GM06990 (cell line): ENCODE measurements around the gene SPATA19.

Experiments used
- DNase-seq: peaks from one replicate; pipeline ENCODE4 v3.0.0-alpha.2; 2011; ENCODE audit not compliant: insufficient read length; ENCODE audit errors: extremely low read depth
- H3K27me3 ChIP-seq: replicated peaks from 2 replicates; pipeline ENCODE4 v1.6.0; 2011; ENCODE audit warnings: low read length; ENCODE audit not compliant: control insufficient read depth, insufficient read depth
- H3K36me3 ChIP-seq: 2 replicates; pipeline ENCODE4 v1.5.1; 2011; ENCODE audit warnings: low read length; ENCODE audit not compliant: control insufficient read depth, insufficient read depth
- H3K4me3 ChIP-seq: replicated peaks from 2 replicates; pipeline ENCODE4 v1.5.1; 2011; ENCODE audit warnings: low read depth, mild to moderate bottlenecking, control low read depth, low read length
- CTCF ChIP-seq: IDR thresholded peaks from 2 replicates; pipeline ENCODE4 v1.5.1; 2011; ENCODE audit warnings: low read length, control low read depth, mild to moderate bottlenecking, inconsistent platforms; ENCODE audit not compliant: insufficient read depth, poor library complexity, severe bottlenecking

Gene SPATA19

GRCh38 chr11:133830931-133831907 lies 14.1 kb downstream of the SPATA19 start:
- peak; percentile 57 for TF ChIP-seq CTCF
- no peaks in the 10 kb centered on the region for H3K36me3 ChIP-seq
- H3K27me3 ChIP-seq, result no peaks in the 10 kb centered on the region
- H3K4me3 ChIP-seq, result no peak overlapping the region
- no peak for DNase-seq

- no peak for DNase-seq
- no peak overlapping the region for H3K4me3 ChIP-seq
- TF ChIP-seq CTCF, result no peak
- no peaks in the 10 kb centered on the region for H3K27me3 ChIP-seq
- no peaks in the 10 kb centered on the region for H3K36me3 ChIP-seq
Measured at GRCh38 chr11:133829566-133829965, 15.7 kb downstream of the SPATA19 start.

- TF ChIP-seq CTCF, result no peak
- no peak for DNase-seq
Measured at GRCh38 chr11:133828871-133829270, 16.4 kb downstream of the SPATA19 start.

GRCh38 chr11:133827556-133827955 lies 17.8 kb downstream of the SPATA19 start:
- Histone ChIP-seq H3K27me3 (no peaks in the 10 kb centered on the region; the same call in 1 of the 2 replicates), H3K4me3 (no peak overlapping the region), H3K36me3 (no peaks in the 10 kb centered on the region)
- no peak for DNase-seq
- no peak for TF ChIP-seq CTCF

More at GRCh38 chr11:133828871-133829270, 16.4 kb downstream of the SPATA19 start:
- no peaks in the 10 kb centered on the region for H3K36me3 ChIP-seq
- H3K4me3 ChIP-seq, result no peak overlapping the region
- H3K27me3 ChIP-seq, result no peaks in the 10 kb centered on the region

GRCh38 chr11:133826866-133827265 lies 18.4 kb downstream of the SPATA19 start:
- no peak for TF ChIP-seq CTCF
- Histone ChIP-seq H3K27me3 (no peaks in the 10 kb centered on the region; the same call in 1 of the 2 replicates), H3K36me3 (no peaks in the 10 kb centered on the region), H3K4me3 (no peak overlapping the region)
- DNase-seq, result no peak
